A673 (cell line): Measurements from ENCODE around the gene MAPK8. TPM values are rescaled to one million over a fixed set of nuclear protein-coding genes. Genes with fewer than 3 reads are reported as not detected.

Experiments
- BruUV-seq: library from RNA; stranded (reverse); fragments of 400-500 nt; replicated peaks from 2 replicates; lab custom pipeline; 2021; lab: Mats Ljungman, UMichigan
- CTCF ChIA-PET: fragments of 300-600 bp; sonication (Branson Sonifier 250); formaldehyde crosslinking; loops from one replicate; lab custom pipeline; 2022; ENCODE audit warnings: antibody characterized with exemption; lab: Charles Lee
- POLR2A ChIA-PET: fragments of 300-600 bp; sonication (Branson Sonifier 250); formaldehyde crosslinking; loops from one replicate; lab custom pipeline; 2022; ENCODE audit warnings: antibody characterized with exemption; ENCODE audit not compliant: low non-redundant PET; lab: Charles Lee
- DNase-seq: peaks from one replicate; pipeline ENCODE4 v3.0.0-alpha.2; 2015; ENCODE audit warnings: low spot score
- H3K27ac ChIP-seq: fragments of 200-600 bp; sonication (generic); 2 replicates; pipeline ENCODE4 v1.5.1; 2016; ENCODE audit warnings: mixed run types, low read depth, mild to moderate bottlenecking, mixed read lengths, antibody characterized with exemption, low read length; ENCODE audit not compliant: poor library complexity, severe bottlenecking
- H3K27me3 ChIP-seq: fragments of 200-600 bp; sonication (generic); replicated peaks from 2 replicates; pipeline ENCODE4 v1.6.1; 2017; ENCODE audit warnings: mixed run types, low read depth, mild to moderate bottlenecking, mixed read lengths, antibody characterized with exemption, low read length; ENCODE audit not compliant: insufficient read depth, poor library complexity
- H3K36me3 ChIP-seq: fragments of 200-600 bp; sonication (generic); 2 replicates; pipeline ENCODE4 v1.6.1; 2016; ENCODE audit warnings: mixed run types, mild to moderate bottlenecking, mixed read lengths, antibody characterized with exemption, low read length; ENCODE audit not compliant: insufficient read depth, poor library complexity, severe bottlenecking
- H3K4me1 ChIP-seq: fragments of 200-600 bp; sonication (generic); 2 replicates; pipeline ENCODE4 v1.6.1; 2017; ENCODE audit warnings: mixed run types, mild to moderate bottlenecking, mixed read lengths, antibody characterized with exemption, low read length; ENCODE audit not compliant: insufficient read depth, poor library complexity, severe bottlenecking
- H3K4me3 ChIP-seq: fragments of 200-600 bp; sonication (generic); 2 replicates; pipeline ENCODE4 v1.5.1; 2016; ENCODE audit warnings: low read depth, mixed run types, mild to moderate bottlenecking, mixed read lengths, low read length; ENCODE audit not compliant: poor library complexity, severe bottlenecking
- H3K9me3 ChIP-seq: fragments of 200-600 bp; sonication (generic); 2 replicates; pipeline ENCODE4 v1.6.1; 2016; ENCODE audit warnings: mixed run types, low read depth, mild to moderate bottlenecking, mixed read lengths, antibody characterized with exemption, low read length; ENCODE audit not compliant: poor library complexity, severe bottlenecking
- CTCF ChIP-seq: fragments of 300-800, 200-600 bp; sonication (generic); conservative IDR thresholded peaks from 2 replicates; pipeline ENCODE4 v1.5.1; 2017; ENCODE audit warnings: low read depth, mild to moderate bottlenecking, antibody characterized with exemption, low read length, moderate library complexity, mixed read lengths
- EZH2 ChIP-seq: fragments of 200-600 bp; sonication (generic); IDR thresholded peaks from 2 replicates; pipeline ENCODE4 v1.6.1; 2017; ENCODE audit warnings: borderline replicate concordance, low read depth, mild to moderate bottlenecking, mixed read lengths, antibody characterized with exemption, low read length; ENCODE audit not compliant: poor library complexity, severe bottlenecking
- intact Hi-C: fragments of 100-400 bp; cut with micrococcal nuclease; formaldehyde crosslinking; loops from one replicate; pipeline ENCODE4 v1.10.0; 2022; ENCODE audit not compliant: unreplicated experiment
- total RNA-seq: library from RNA; stranded (reverse); gene quantifications from 2 replicates; pipeline ENCODE4 v1.2.3, GENCODE V29; 2021

Gene MAPK8
- total RNA-seq, 1 experiment from 2014 or later: 52.0 TPM

DNA sequence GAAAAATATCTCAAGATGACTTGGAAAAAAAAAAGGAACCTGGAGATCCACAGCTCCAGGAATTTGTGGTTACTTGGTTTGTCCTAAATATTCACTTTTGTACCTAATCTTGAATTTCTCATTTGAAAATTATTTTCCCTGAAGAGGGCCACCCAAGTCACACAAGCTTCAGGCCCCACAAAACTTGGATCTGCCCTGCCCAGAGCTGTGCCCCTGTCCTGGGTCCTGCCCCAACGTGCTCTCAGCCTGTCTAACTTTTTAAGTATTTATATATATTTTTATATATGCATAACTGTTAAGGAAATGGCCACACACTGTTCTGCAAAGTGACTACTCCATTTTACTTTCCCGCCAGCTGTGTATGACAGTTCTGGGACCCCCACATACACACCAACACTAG is 174.9 kb downstream of the MAPK8 start:
- no TSS peak for BruUV-seq
- CTCF ChIA-PET: no interaction called here

DNA sequence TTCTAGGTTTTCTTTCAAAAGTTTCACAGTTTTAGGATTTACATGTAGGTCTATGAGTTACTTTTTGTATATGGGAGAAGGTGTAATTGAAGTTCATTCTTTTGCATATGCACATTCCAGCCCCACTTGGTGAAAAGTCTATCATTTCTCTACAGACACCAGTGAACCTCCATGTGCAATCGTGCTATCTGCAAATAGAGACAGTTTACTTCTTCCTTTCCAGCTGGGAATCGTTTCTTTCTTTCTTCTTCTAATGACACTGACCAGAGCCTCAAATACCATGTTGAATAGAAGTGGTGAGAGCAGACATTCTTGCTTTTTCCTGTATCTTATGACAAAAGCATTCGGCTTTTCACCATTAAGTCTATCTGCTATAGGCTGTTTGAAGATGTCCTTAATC is 175.7 kb downstream of the MAPK8 start:
- intact Hi-C loops: no loop called here
- H3K27ac ChIP-seq: no peak overlapping the region
- DNase-seq: no peak
- ChIA-PET POLR2A (no interaction called here), CTCF (no interaction called here)
- peaks cover 9% of the 10 kb centered on the region for H3K27me3 ChIP-seq
- TF ChIP-seq EZH2 (no peak), CTCF (no peak)
- no peak overlapping the region for H3K4me3 ChIP-seq
- H3K36me3 ChIP-seq: no peaks in the 10 kb centered on the region
- peaks cover 2% of the 10 kb centered on the region for H3K4me1 ChIP-seq
- no TSS peak for BruUV-seq
- H3K9me3 ChIP-seq: no peaks in the 10 kb centered on the region

More for the DNA sequence above, 174.9 kb downstream of the MAPK8 start:
- DNase-seq: no peak
- peaks cover 9% of the 10 kb centered on the region for H3K4me1 ChIP-seq
- POLR2A ChIA-PET: no interaction called here
- intact Hi-C loops: no loop called here
- no peaks in the 10 kb centered on the region for H3K36me3 ChIP-seq
- peaks cover 9% of the 10 kb centered on the region for H3K27me3 ChIP-seq
- no peaks in the 10 kb centered on the region for H3K9me3 ChIP-seq
- TF ChIP-seq CTCF (no peak), EZH2 (no peak)
- H3K27ac ChIP-seq: no peak overlapping the region
- H3K4me3 ChIP-seq: no peak overlapping the region

DNA sequence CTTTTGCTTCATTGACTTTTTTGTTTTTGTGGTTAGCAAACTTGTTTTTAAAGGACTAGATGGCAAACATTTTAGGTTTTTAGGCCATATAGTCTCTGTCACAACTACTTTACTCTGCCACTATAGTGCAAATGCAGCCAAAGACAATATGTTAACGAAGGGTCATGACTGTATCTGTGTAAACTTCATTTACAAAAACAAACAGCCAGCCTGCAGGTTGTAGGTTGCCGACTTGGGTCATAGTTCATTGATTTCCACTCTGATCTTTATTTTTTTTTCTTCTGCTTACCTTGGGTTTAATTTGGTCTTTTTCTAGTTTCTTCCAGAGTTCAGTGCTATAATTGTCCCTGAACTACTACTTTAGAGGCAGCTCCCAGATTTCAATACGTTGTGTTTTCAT is 178.4 kb downstream of the MAPK8 start:
- H3K9me3 ChIP-seq: no peaks in the 10 kb centered on the region
- POLR2A ChIA-PET: no interaction called here
- H3K4me3 ChIP-seq: no peak overlapping the region
- TF ChIP-seq EZH2 (no peak), CTCF (no peak)
- H3K36me3 ChIP-seq: no peaks in the 10 kb centered on the region
- no peaks in the 10 kb centered on the region for H3K4me1 ChIP-seq
- intact Hi-C loops: no loop called here
- H3K27ac ChIP-seq: no peak overlapping the region
- CTCF ChIA-PET: no interaction called here
- no peak for DNase-seq
- no TSS peak for BruUV-seq
- H3K27me3 ChIP-seq: peaks cover 9% of the 10 kb centered on the region
